LoVo (cell line): ENCODE measurements around the gene ANO6.

Source experiments
- DNase-seq: peaks from one replicate; pipeline ENCODE4 v3.0.0-alpha.2; 2016; ENCODE audit warnings: low spot score

ANO6 gene

GRCh38 chr12:45406988-45407850 is 191.3 kb downstream of the ANO6 start:
- no peak for DNase-seq

- DNase-seq, result no peak
Observed at GRCh38 chr12:45407981-45408728, 192.3 kb downstream of the ANO6 start.

- no peak for DNase-seq
Observed at GRCh38 chr12:45408729-45409114, 192.8 kb downstream of the ANO6 start.

GRCh38 chr12:45409966-45410365 is 194.1 kb downstream of the ANO6 start:
- DNase-seq, result no peak

GRCh38 chr12:45411626-45412025 is 195.7 kb downstream of the ANO6 start:
- no peak for DNase-seq

GRCh38 chr12:45415393-45415817 is 199.5 kb downstream of the ANO6 start:
- peak; percentile 46 for DNase-seq

GRCh38 chr12:45416126-45416525 is 200.2 kb downstream of the ANO6 start:
- DNase-seq, result no peak

- DNase-seq, result no peak
Observed at GRCh38 chr12:45418520-45418919, 202.6 kb downstream of the ANO6 start.

- DNase-seq, result no peak
Observed at GRCh38 chr12:45419317-45419814, 203.5 kb downstream of the ANO6 start.

- DNase-seq, result no peak
Observed at GRCh38 chr12:45421736-45422135, 205.8 kb downstream of the ANO6 start.

- no peak for DNase-seq
Observed at GRCh38 chr12:45423931-45424330, 208.0 kb downstream of the ANO6 start.

GRCh38 chr12:45425426-45425825 is 209.5 kb downstream of the ANO6 start:
- no peak for DNase-seq

- DNase-seq, result no peak
Observed at GRCh38 chr12:45426294-45426693, 210.4 kb downstream of the ANO6 start.

GRCh38 chr12:45427042-45427441 is 211.1 kb downstream of the ANO6 start:
- no peak for DNase-seq

- no peak for DNase-seq
Observed at GRCh38 chr12:45429831-45430230, 213.9 kb downstream of the ANO6 start.

GRCh38 chr12:45431126-45431525 is 215.2 kb downstream of the ANO6 start:
- DNase-seq, result no peak

GRCh38 chr12:45432710-45433109 is 216.8 kb downstream of the ANO6 start:
- DNase-seq, result no peak

GRCh38 chr12:45433441-45433868 is 217.6 kb downstream of the ANO6 start:
- DNase-seq, result no peak

- DNase-seq, result no peak
Observed at GRCh38 chr12:45434094-45434493, 218.2 kb downstream of the ANO6 start.

- DNase-seq, result no peak
Observed at GRCh38 chr12:45435945-45436710, 220.2 kb downstream of the ANO6 start.

GRCh38 chr12:45439039-45439438 is 223.1 kb downstream of the ANO6 start:
- DNase-seq, result no peak

GRCh38 chr12:45446013-45446412 is 230.1 kb downstream of the ANO6 start:
- DNase-seq, result no peak
